Measurements from ENCODE around the gene EGR1.
A peak's percentile ranks its signal among the peaks of the same experiment; 100 is the strongest.

EGR1 gene

GRCh38 chr5:138463419-138464007 is 1.8 kb upstream of the EGR1 start:
- H3K27ac ChIP-seq (ENCODE audit: low read depth in 2 of 2, low read length in 2 of 2) = peak overlapping the region; percentile 95 to 100
- H3K4me1 ChIP-seq (ENCODE audit: control insufficient read depth in 2 of 2, insufficient read depth in 2 of 2, low read length in 2 of 2) = peaks cover 30 to 33% of the 10 kb centered on the region in 2 donors
- peaks cover 3 to 4% of the 10 kb centered on the region in 2 donors for H3K36me3 ChIP-seq (ENCODE audit: control insufficient read depth in 2 of 2, insufficient read depth in 2 of 2, low read length in 2 of 2)
- no peaks in the 10 kb centered on the region for H3K9me3 ChIP-seq (ENCODE audit: control insufficient read depth in 2 of 2, low read length in 2 of 2)
- no peaks in the 10 kb centered on the region for H3K27me3 ChIP-seq (ENCODE audit: control insufficient read depth in 2 of 2, insufficient read depth in 2 of 2, low read length in 2 of 2)
- H3K4me3 ChIP-seq (ENCODE audit: low read length in 2 of 2) = peak overlapping the region; percentile 76 to 90
- peak overlapping the region; percentile 87 to 95 for H3K9ac ChIP-seq (ENCODE audit: low read depth in 1 of 2, low read length in 2 of 2)

- peak overlapping the region; percentile 87 to 95 for H3K9ac ChIP-seq (ENCODE audit: low read depth in 1 of 2, low read length in 2 of 2)
- H3K4me3 ChIP-seq (ENCODE audit: low read length in 2 of 2) = peak overlapping the region; percentile 76 to 90
- H3K4me1 ChIP-seq (ENCODE audit: control insufficient read depth in 2 of 2, insufficient read depth in 2 of 2, low read length in 2 of 2) = peaks cover 28 to 30% of the 10 kb centered on the region in 2 donors
- peaks cover 3 to 4% of the 10 kb centered on the region in 2 donors for H3K36me3 ChIP-seq (ENCODE audit: control insufficient read depth in 2 of 2, insufficient read depth in 2 of 2, low read length in 2 of 2)
- H3K27me3 ChIP-seq (ENCODE audit: control insufficient read depth in 2 of 2, insufficient read depth in 2 of 2, low read length in 2 of 2) = no peaks in the 10 kb centered on the region
- no peaks in the 10 kb centered on the region for H3K9me3 ChIP-seq (ENCODE audit: control insufficient read depth in 2 of 2, low read length in 2 of 2)
- H3K27ac ChIP-seq (ENCODE audit: low read depth in 2 of 2, low read length in 2 of 2) = peak overlapping the region; percentile 95 to 100
Observed at GRCh38 chr5:138464008-138464387, 1.3 kb upstream of the EGR1 start.

GRCh38 chr5:138464388-138465260 is 655 bp upstream of the EGR1 start:
- H3K9ac ChIP-seq (ENCODE audit: low read depth in 1 of 2, low read length in 2 of 2) = peak overlapping the region; percentile 87 to 93
- H3K9me3 ChIP-seq (ENCODE audit: control insufficient read depth in 2 of 2, low read length in 2 of 2) = no peaks in the 10 kb centered on the region
- H3K4me1 ChIP-seq (ENCODE audit: control insufficient read depth in 2 of 2, insufficient read depth in 2 of 2, low read length in 2 of 2) = peaks cover 23 to 27% of the 10 kb centered on the region in 2 donors
- H3K36me3 ChIP-seq (ENCODE audit: control insufficient read depth in 2 of 2, insufficient read depth in 2 of 2, low read length in 2 of 2) = peaks cover 3 to 4% of the 10 kb centered on the region in 2 donors
- H3K4me3 ChIP-seq (ENCODE audit: low read length in 2 of 2) = peak overlapping the region; percentile 76 to 90
- no peaks in the 10 kb centered on the region for H3K27me3 ChIP-seq (ENCODE audit: control insufficient read depth in 2 of 2, insufficient read depth in 2 of 2, low read length in 2 of 2)
- peak overlapping the region; percentile 95 to 100 for H3K27ac ChIP-seq (ENCODE audit: low read depth in 2 of 2, low read length in 2 of 2)

- Histone ChIP-seq H3K27me3 (ENCODE audit: control insufficient read depth in 2 of 2, insufficient read depth in 2 of 2, low read length in 2 of 2) (no peaks in the 10 kb centered on the region), H3K36me3 (ENCODE audit: control insufficient read depth in 2 of 2, insufficient read depth in 2 of 2, low read length in 2 of 2) (peaks cover 3 to 4% of the 10 kb centered on the region in 2 donors), H3K4me1 (ENCODE audit: control insufficient read depth in 2 of 2, insufficient read depth in 2 of 2, low read length in 2 of 2) (peaks cover 22 to 27% of the 10 kb centered on the region in 2 donors), H3K4me3 (ENCODE audit: low read length in 2 of 2) (peak overlapping the region; percentile 76 to 90), H3K9me3 (ENCODE audit: control insufficient read depth in 2 of 2, low read length in 2 of 2) (no peaks in the 10 kb centered on the region), H3K9ac (ENCODE audit: low read depth in 1 of 2, low read length in 2 of 2) (peak overlapping the region; percentile 52 to 87), H3K27ac (ENCODE audit: low read depth in 2 of 2, low read length in 2 of 2) (no peak overlapping the region)
Observed at GRCh38 chr5:138466125-138466899, 1.0 kb downstream of the EGR1 start.

GRCh38 chr5:138466900-138467710 is 1.8 kb downstream of the EGR1 start:
- no peaks in the 10 kb centered on the region for H3K27me3 ChIP-seq (ENCODE audit: control insufficient read depth in 2 of 2, insufficient read depth in 2 of 2, low read length in 2 of 2)
- no peak overlapping the region for H3K27ac ChIP-seq (ENCODE audit: low read depth in 2 of 2, low read length in 2 of 2)
- H3K36me3 ChIP-seq (ENCODE audit: control insufficient read depth in 2 of 2, insufficient read depth in 2 of 2, low read length in 2 of 2) = peaks cover 3 to 4% of the 10 kb centered on the region in 2 donors
- peaks cover 22 to 27% of the 10 kb centered on the region in 2 donors for H3K4me1 ChIP-seq (ENCODE audit: control insufficient read depth in 2 of 2, insufficient read depth in 2 of 2, low read length in 2 of 2)
- H3K9me3 ChIP-seq (ENCODE audit: control insufficient read depth in 2 of 2, low read length in 2 of 2) = no peaks in the 10 kb centered on the region
- peak overlapping the region; percentile 52 to 87 for H3K9ac ChIP-seq (ENCODE audit: low read depth in 1 of 2, low read length in 2 of 2)
- H3K4me3 ChIP-seq (ENCODE audit: low read length in 2 of 2) = peak overlapping the region; percentile 76 to 90

GRCh38 chr5:138467711-138468132 is 2.4 kb downstream of the EGR1 start:
- H3K4me1 ChIP-seq (ENCODE audit: control insufficient read depth in 2 of 2, insufficient read depth in 2 of 2, low read length in 2 of 2) = peaks cover 22 to 27% of the 10 kb centered on the region in 2 donors
- H3K36me3 ChIP-seq (ENCODE audit: control insufficient read depth in 2 of 2, insufficient read depth in 2 of 2, low read length in 2 of 2) = peaks cover 3 to 4% of the 10 kb centered on the region in 2 donors
- H3K9ac ChIP-seq (ENCODE audit: low read depth in 1 of 2, low read length in 2 of 2) = no peak overlapping the region
- no peaks in the 10 kb centered on the region for H3K9me3 ChIP-seq (ENCODE audit: control insufficient read depth in 2 of 2, low read length in 2 of 2)
- H3K27me3 ChIP-seq (ENCODE audit: control insufficient read depth in 2 of 2, insufficient read depth in 2 of 2, low read length in 2 of 2) = no peaks in the 10 kb centered on the region
- peak overlapping the region in 1 of 2 donors; percentile 90 for H3K4me3 ChIP-seq (ENCODE audit: low read length in 2 of 2)
- H3K27ac ChIP-seq (ENCODE audit: low read depth in 2 of 2, low read length in 2 of 2) = no peak overlapping the region

GRCh38 chr5:138468133-138468965 is 3.1 kb downstream of the EGR1 start:
- H3K27me3 ChIP-seq (ENCODE audit: control insufficient read depth in 2 of 2, insufficient read depth in 2 of 2, low read length in 2 of 2) = no peaks in the 10 kb centered on the region
- peaks cover 3 to 4% of the 10 kb centered on the region in 2 donors for H3K36me3 ChIP-seq (ENCODE audit: control insufficient read depth in 2 of 2, insufficient read depth in 2 of 2, low read length in 2 of 2)
- H3K4me3 ChIP-seq (ENCODE audit: low read length in 2 of 2) = no peak overlapping the region
- H3K9me3 ChIP-seq (ENCODE audit: control insufficient read depth in 2 of 2, low read length in 2 of 2) = no peaks in the 10 kb centered on the region
- H3K27ac ChIP-seq (ENCODE audit: low read depth in 2 of 2, low read length in 2 of 2) = no peak overlapping the region
- no peak overlapping the region for H3K9ac ChIP-seq (ENCODE audit: low read depth in 1 of 2, low read length in 2 of 2)
- peaks cover 19 to 25% of the 10 kb centered on the region in 2 donors for H3K4me1 ChIP-seq (ENCODE audit: control insufficient read depth in 2 of 2, insufficient read depth in 2 of 2, low read length in 2 of 2)

GRCh38 chr5:138468966-138469539 is 3.8 kb downstream of the EGR1 start:
- Histone ChIP-seq H3K9ac (ENCODE audit: low read depth in 1 of 2, low read length in 2 of 2) (no peak overlapping the region), H3K27me3 (ENCODE audit: control insufficient read depth in 2 of 2, insufficient read depth in 2 of 2, low read length in 2 of 2) (no peaks in the 10 kb centered on the region), H3K9me3 (ENCODE audit: control insufficient read depth in 2 of 2, low read length in 2 of 2) (no peaks in the 10 kb centered on the region), H3K4me3 (ENCODE audit: low read length in 2 of 2) (no peak overlapping the region), H3K27ac (ENCODE audit: low read depth in 2 of 2, low read length in 2 of 2) (no peak overlapping the region), H3K4me1 (ENCODE audit: control insufficient read depth in 2 of 2, insufficient read depth in 2 of 2, low read length in 2 of 2) (peaks cover 17 to 20% of the 10 kb centered on the region in 2 donors), H3K36me3 (ENCODE audit: control insufficient read depth in 2 of 2, insufficient read depth in 2 of 2, low read length in 2 of 2) (peaks cover 3 to 4% of the 10 kb centered on the region in 2 donors)

Measured in mucosa of rectum (tissue), 2 donors.